GM10266 (cell line): Measurements from ENCODE around the gene USP13.

Experiments used
- DNase-seq: peaks from one replicate; pipeline ENCODE4 v3.0.0; 2012; ENCODE audit errors: extremely low spot score
- TF ChIP-seq, protein P1 (sequence below): IDR thresholded peaks from 2 replicates; pipeline ENCODE4 v1.5.1; 2012; ENCODE audit warnings: mild to moderate bottlenecking, low read depth; ENCODE audit not compliant: control insufficient read depth, insufficient read depth; ENCODE audit errors: missing control alignments

USP13 gene, protein sequence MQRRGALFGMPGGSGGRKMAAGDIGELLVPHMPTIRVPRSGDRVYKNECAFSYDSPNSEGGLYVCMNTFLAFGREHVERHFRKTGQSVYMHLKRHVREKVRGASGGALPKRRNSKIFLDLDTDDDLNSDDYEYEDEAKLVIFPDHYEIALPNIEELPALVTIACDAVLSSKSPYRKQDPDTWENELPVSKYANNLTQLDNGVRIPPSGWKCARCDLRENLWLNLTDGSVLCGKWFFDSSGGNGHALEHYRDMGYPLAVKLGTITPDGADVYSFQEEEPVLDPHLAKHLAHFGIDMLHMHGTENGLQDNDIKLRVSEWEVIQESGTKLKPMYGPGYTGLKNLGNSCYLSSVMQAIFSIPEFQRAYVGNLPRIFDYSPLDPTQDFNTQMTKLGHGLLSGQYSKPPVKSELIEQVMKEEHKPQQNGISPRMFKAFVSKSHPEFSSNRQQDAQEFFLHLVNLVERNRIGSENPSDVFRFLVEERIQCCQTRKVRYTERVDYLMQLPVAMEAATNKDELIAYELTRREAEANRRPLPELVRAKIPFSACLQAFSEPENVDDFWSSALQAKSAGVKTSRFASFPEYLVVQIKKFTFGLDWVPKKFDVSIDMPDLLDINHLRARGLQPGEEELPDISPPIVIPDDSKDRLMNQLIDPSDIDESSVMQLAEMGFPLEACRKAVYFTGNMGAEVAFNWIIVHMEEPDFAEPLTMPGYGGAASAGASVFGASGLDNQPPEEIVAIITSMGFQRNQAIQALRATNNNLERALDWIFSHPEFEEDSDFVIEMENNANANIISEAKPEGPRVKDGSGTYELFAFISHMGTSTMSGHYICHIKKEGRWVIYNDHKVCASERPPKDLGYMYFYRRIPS

DNA sequence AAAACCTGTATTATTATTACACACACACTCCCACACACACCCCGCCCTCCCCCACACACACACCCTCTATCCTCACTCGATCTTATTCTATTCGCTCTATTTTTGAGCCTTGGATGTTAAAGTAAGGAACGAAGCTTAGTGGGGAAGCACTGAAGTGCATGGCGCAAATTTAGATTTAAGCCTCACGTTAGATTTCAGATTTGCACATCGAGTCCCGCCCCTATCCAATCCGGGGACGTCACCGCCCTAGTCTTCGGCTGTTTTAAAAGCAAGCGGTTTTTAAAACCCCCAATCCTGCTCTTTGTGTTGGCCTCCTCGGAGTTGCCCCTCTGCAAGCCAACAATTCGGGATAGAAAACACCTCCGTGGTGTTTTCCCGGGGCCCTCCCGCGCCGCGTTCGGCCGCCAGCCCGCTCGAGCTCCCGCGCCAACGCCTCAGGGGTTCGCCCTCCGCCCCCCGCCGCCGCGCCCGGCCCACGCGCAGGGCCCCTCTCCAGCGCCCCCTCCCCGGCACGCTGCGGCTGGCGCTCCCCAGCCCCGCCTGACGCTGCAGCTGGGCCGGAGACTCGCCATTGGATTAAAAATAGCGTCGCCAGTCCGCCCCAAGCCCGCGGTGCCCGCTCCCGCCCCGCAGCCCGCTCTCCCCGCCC, at the start of gene USP13:
TSS of gene USP13 (plus strand) at position 594 of the 649 bp plus-strand sequence. CDS start 186 bp downstream, outside the sequence.
- DNase-seq, result peak; percentile 89
- TF ChIP-seq, protein P1, sequence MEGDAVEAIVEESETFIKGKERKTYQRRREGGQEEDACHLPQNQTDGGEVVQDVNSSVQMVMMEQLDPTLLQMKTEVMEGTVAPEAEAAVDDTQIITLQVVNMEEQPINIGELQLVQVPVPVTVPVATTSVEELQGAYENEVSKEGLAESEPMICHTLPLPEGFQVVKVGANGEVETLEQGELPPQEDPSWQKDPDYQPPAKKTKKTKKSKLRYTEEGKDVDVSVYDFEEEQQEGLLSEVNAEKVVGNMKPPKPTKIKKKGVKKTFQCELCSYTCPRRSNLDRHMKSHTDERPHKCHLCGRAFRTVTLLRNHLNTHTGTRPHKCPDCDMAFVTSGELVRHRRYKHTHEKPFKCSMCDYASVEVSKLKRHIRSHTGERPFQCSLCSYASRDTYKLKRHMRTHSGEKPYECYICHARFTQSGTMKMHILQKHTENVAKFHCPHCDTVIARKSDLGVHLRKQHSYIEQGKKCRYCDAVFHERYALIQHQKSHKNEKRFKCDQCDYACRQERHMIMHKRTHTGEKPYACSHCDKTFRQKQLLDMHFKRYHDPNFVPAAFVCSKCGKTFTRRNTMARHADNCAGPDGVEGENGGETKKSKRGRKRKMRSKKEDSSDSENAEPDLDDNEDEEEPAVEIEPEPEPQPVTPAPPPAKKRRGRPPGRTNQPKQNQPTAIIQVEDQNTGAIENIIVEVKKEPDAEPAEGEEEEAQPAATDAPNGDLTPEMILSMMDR, result no peak

DNA sequence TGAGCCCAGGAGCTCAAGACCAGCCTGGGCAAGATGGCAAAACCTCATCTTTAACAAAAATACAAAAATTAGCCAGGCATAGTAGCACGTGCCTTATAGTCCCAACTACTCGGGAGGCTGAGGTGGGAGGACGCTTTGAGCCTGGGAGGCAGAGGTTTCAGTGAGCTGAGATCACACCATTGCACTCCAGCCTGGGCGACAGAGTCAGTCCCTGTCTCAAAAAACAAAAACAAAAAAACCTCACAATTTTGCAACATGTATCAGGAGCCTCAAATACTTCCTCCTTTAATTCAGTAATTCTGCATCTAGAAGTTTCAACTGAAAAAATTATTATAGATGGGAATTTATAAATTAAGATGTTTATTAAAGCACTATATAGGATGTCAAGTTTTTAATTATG, 49.5 kb upstream of the USP13 start:
- TF ChIP-seq, protein P1, result no peak
- DNase-seq, result no peak

DNA sequence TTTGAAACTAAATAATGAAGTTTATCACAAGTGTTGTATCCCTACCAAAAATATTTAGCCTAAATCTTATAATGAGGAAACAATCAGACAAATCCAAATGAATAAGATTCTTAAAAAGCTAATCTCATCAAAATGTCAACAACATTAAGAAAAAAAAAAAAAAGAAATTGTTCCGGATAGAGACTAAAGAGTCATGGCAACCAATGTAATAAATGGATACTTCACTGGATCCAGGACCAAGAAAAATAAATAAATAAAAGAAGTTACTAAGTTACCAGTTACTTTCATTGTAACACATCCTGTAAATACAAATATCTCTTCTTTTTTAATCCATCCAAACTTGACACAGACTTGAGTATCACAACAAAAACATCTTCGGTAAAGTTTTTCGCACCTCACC, 49.0 kb upstream of the USP13 start:
- TF ChIP-seq, protein P1, result no peak

DNA sequence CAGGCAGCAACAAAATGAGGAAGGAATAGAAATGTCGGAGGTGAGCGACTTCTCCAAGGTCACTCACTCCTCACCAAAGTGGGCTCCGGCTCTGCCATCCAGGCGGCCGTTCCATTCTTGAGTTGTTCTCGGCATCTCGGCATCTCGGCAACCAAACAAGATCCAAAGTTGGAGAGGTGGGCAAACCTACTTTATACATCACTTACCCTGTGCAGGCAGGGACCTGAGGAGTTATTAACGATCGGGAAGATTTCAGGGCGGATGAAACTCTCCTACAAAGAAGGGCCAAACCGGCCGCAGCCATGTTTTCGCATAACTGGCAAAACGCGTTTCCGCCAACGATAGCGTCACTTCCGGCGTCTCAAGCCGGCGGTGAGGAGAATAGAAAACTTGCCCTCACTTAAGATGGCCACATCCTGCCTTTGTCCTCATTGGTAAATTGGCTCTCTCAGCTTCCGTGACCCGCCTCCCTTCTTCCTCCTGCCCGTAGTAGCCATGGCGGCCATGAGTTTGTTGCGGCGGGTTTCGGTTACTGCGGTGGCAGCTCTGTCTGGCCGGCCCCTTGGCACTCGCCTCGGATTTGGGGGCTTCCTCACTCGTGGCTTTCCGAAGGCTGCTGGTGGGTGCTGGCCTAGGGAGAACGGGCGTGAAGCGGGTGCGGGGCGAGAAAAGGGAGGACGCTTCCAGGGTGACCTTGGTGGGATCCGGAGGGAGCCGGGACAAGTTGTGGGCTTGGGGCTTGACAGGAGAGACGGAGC, 48.3 kb upstream of the USP13 start, which contains the start of the genes MRPL47 and NDUFB5:
TSS of gene MRPL47 (minus strand) at position 318 of the 758 bp plus-strand sequence. CDS start at position 304, 14 bp downstream.
TSS of gene NDUFB5 (plus strand) at position 474 of the 758 bp plus-strand sequence. CDS start at position 496, 22 bp downstream.
- TF ChIP-seq, protein P1, result no peak
- peak; percentile 92 for DNase-seq

More for the DNA sequence above, 49.0 kb upstream of the USP13 start:
- DNase-seq, result no peak

DNA sequence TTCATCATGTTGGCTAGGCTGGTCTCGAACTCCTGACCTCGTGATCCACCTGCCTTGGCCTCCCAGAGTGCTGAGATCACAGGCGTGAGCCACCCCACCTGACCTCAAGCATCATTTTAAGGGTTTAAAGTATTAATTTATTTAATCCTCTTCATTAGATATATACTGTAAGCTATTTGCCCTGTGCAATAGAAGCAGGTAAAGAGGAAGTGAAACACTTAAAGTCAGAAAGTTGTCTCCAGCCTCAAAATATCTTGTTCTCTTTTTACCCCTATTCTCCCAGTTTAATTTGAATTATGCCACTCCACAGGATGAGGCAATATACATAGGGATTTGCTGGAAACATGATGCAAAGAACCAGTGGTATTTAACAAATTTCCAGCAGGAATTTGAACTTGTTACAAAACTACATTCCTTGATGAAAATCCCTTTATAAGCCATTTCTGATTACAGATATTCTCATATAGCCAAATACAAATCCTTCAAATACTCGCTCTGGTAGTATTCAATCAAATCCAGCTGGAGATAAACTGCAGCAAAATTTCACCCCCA, 46.2 kb upstream of the USP13 start:
- TF ChIP-seq, protein P1, result no peak
- peak; percentile 35 for DNase-seq
